K562 (cell line): ENCODE results near the gene NDUFB3. TPM values are rescaled to one million over a fixed set of nuclear protein-coding genes. Genes with fewer than 3 reads are reported as not detected.

Experiments used
- BCOR ChIP-seq: fragments of 450-650 bp; IDR thresholded peaks from 2 replicates; pipeline ENCODE4 v1.6.1; 2016
- CBFA2T3 ChIP-seq: fragments of 450-650 bp; IDR thresholded peaks from 2 replicates; pipeline ENCODE4 v1.6.1; 2017
- CCNT2 ChIP-seq: IDR thresholded peaks from 2 replicates; pipeline ENCODE4 v1.6.1; 2011; ENCODE audit warnings: borderline replicate concordance, low read depth, mild to moderate bottlenecking, moderate library complexity, mixed read lengths, low read length; ENCODE audit not compliant: insufficient read length; ENCODE audit errors: extremely low read depth
- GABPB2 ChIP-seq: fragments of 250-450 bp; sonication (Bioruptor Pico); conservative IDR thresholded peaks from 2 replicates; pipeline ENCODE4 v1.5.1; 2021; ENCODE audit warnings: mild to moderate bottlenecking
- MCM2 ChIP-seq: fragments of 450-650 bp; IDR thresholded peaks from 2 replicates; pipeline ENCODE4 v1.6.1; 2017; ENCODE audit warnings: low read depth, mild to moderate bottlenecking
- NBN ChIP-seq: fragments of 450-650 bp; IDR thresholded peaks from 2 replicates; pipeline ENCODE4 v1.6.1; 2016; ENCODE audit warnings: low read depth, mild to moderate bottlenecking
- NELFE ChIP-seq: IDR thresholded peaks from 2 replicates; pipeline ENCODE4 v1.6.1; 2011; ENCODE audit warnings: mild to moderate bottlenecking; ENCODE audit not compliant: insufficient read depth, insufficient read length
- NR3C1 ChIP-seq: sonication (generic); formaldehyde crosslinking; IDR thresholded peaks from 2 replicates; pipeline ENCODE4 v1.8.1; 2022; ENCODE audit warnings: missing genetic modification reagents
- NRF1 ChIP-seq, 2 experiments: fragments of 450-650 bp; IDR thresholded peaks in 1 of 2; conservative IDR thresholded peaks in 1 of 2; 2 replicates each; pipeline ENCODE4 v1.6.1; 2014; ENCODE audit warnings: mild to moderate bottlenecking in 2 of 2
- RBFOX2 ChIP-seq: fragments of 200-400 bp; formaldehyde crosslinking; IDR thresholded peaks from 2 replicates; pipeline ENCODE4 v1.6.1; 2017; ENCODE audit warnings: low read depth, mild to moderate bottlenecking, low read length, moderate library complexity
- RBM15 ChIP-seq: fragments of 200-400 bp; formaldehyde crosslinking; IDR thresholded peaks from 2 replicates; pipeline ENCODE4 v1.6.1; 2018; ENCODE audit warnings: mild to moderate bottlenecking, low read length, moderate library complexity; ENCODE audit not compliant: insufficient read depth
- REST ChIP-seq, 2 experiments: fragments of 450-650 bp; formaldehyde crosslinking in 1 of 2; IDR thresholded peaks; 2 replicates each; pipeline versions ENCODE4 v1.4.0 to v1.6.1; 2014 to 2020; ENCODE audit warnings: mild to moderate bottlenecking in 2 of 2, borderline replicate concordance in 1 of 2, low read depth in 1 of 2
- SRF ChIP-seq, 2 experiments: fragments of 250-450, 450-650 bp in 1 of 2; sonication (Bioruptor Pico) in 1 of 2; sonication (generic) in 1 of 2; formaldehyde crosslinking; IDR thresholded peaks; 2 replicates each; pipeline versions ENCODE4 v1.5.0 to v1.5.1; 2020 to 2022; ENCODE audit warnings: mild to moderate bottlenecking in 1 of 2, missing genetic modification reagents in 1 of 2
- STAG1 ChIP-seq: sonication (generic); formaldehyde crosslinking; IDR thresholded peaks from 2 replicates; pipeline ENCODE4 v1.5.0; 2020; ENCODE audit warnings: missing genetic modification reagents, borderline replicate concordance
- TCF3 ChIP-seq: sonication (generic); formaldehyde crosslinking; IDR thresholded peaks from 2 replicates; pipeline ENCODE4 v1.4.0; 2020; ENCODE audit warnings: mild to moderate bottlenecking, missing genetic modification reagents
- ZFX ChIP-seq: sonication (generic); formaldehyde crosslinking; IDR thresholded peaks from 2 replicates; pipeline ENCODE4 v1.8.0; 2022; ENCODE audit warnings: mild to moderate bottlenecking, missing genetic modification reagents, moderate library complexity
- ZNF740 ChIP-seq, 3 experiments: fragments of 200-800 bp in 1 of 3; sonication (Bioruptor generic) in 1 of 3; sonication (generic) in 1 of 3; formaldehyde crosslinking in 1 of 3; IDR thresholded peaks; 2 replicates each; pipeline versions ENCODE4 v1.6.1 to v1.8.0; 2016 to 2022; ENCODE audit warnings: mild to moderate bottlenecking in 2 of 3, missing compliant biosample characterization in 2 of 3, missing genetic modification characterization in 2 of 3, missing genetic modification reagents in 1 of 3
- ZNF79 ChIP-seq: fragments of 250-450 bp; sonication (Bioruptor Pico); IDR thresholded peaks from 2 replicates; pipeline ENCODE4 v1.4.0; 2020; ENCODE audit warnings: low read depth, mild to moderate bottlenecking, moderate library complexity
- polyA plus RNA-seq, 8 experiments: library from polyadenylated mRNA; depleted of rRNA in 4 of 8; stranded (reverse) in 5 of 8; unstranded in 3 of 8; fragments of >200 nt; fragmentation: Nextera tagmentation in 2 of 8; fragmentation: Illumina TruSeq in 1 of 8; extraction: Ambion mirVana in 2 of 8; extraction: Trizol in 1 of 8; gene quantifications; 2 replicates each; pipeline versions ENCODE4 v1.2.1 to v1.2.3, GENCODE V29; 2011 to 2014; ENCODE audit warnings: inconsistent platforms in 1 of 8, missing spikeins in 1 of 8
- total RNA-seq, 7 experiments: library from RNA; depleted of rRNA in 6 of 7; stranded (reverse); fragments of >200 nt in 6 of 7; fragmentation: Illumina TruSeq in 2 of 7; extraction: Trizol in 2 of 7; gene quantifications; 2 replicates each; pipeline versions ENCODE4 v1.2.1 to v1.2.3, GENCODE V29; 2011 to 2021; ENCODE audit warnings: low replicate concordance in 1 of 7

Gene NDUFB3
- total and polyA plus RNA-seq, 9 of the 15 experiments (the other 6 are each of a cell fraction or from before 2014, with no cell fraction given) = 126 to 786 (median 156) TPM

- TF ChIP-seq REST (IDR thresholded peaks at IDR 0.05; ENCODE audit: borderline replicate concordance) (no peak), REST (CRISPR knock-in tag; IDR thresholded peaks at IDR 0.05; ENCODE audit: low read depth) (peak; percentile 83), ZFX (CRISPR knock-in tag) (no peak), CCNT2 (peak; percentile 18), MCM2 (no peak), BCOR (no peak), TCF3 (peak; percentile 57), SRF (CRISPR knock-in tag; IDR thresholded peaks at IDR 0.05) (peak in 1 of 2 experiments; percentile 84; a peak in 2 of 4 replicates), GABPB2 (CRISPR knock-in tag) (0 out of 2 replicates have a peak, but pooled peaks have one; percentile 22), NBN (no peak), NELFE (no peak), CBFA2T3 (peak; percentile 53), ZNF740 (CRISPR knock-in tag; IDR thresholded peaks at IDR 0.05) (no peak), ZNF740 (tag; IDR thresholded peaks at IDR 0.05) (peak in 1 of 2 experiments; percentile 99; a peak in 2 of 4 replicates), ZNF79 (CRISPR knock-in tag) (peak; percentile 99), STAG1 (CRISPR knock-in tag) (no peak), NRF1 (conservative IDR thresholded peaks at IDR 0.05 in 1 of 2, IDR thresholded peaks at IDR 0.05 in 1 of 2) (no peak), NR3C1 (CRISPR knock-in tag) (no peak), RBM15 (no peak), RBFOX2 (no peak; the same call in 1 of the 2 replicates)
Observed at GRCh38 chr2:201126308-201127151, 54.7 kb downstream of the NDUFB3 start (continued).
